ENCODE results near the gene CDC14B. TPM values are rescaled to one million over a fixed set of nuclear protein-coding genes. Genes with fewer than 3 reads are reported as not detected.

The CDC14B gene
- total RNA-seq, 1 donor from 2014 or later = 53.2 TPM

DNA sequence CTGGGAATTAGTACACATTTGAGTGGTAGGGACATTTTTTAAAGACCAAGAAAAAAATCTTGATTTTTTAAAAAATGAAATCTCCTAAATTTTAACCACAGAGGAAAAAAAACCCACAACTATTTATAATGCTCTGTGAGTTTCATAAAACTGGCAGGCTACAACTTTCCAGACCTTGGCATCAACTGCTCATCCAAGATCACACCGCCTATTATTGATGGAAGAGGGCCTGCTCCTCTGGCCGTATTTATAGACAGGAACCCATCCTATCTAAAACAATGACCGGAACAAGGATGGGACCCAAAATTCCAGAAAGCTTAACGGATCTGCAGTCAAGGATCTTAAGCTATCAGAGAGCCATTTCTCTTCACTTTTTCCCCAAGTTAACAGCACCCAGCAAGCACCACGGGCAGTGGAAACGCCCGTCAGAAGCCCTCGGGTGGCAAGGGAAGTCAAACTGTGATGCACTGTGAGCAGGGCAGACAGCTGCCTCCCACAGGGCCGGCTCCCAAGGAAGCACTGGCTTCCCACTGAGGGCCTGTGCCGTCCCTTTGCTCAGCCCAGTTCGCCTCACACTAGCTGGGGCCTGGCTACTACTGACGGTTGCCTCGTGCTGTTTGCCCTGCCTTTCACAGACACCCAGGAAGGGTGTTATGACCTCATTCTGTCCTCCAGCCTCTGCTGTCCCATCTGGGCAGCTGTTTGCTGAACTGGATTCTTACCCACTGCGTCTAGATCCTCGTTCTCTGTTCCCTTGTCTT, 62.8 kb downstream of the CDC14B start:
- no peaks in the 10 kb centered on the region for H3K27me3 Mint-ChIP-seq
- no peak for TF ChIP-seq CTCF (IDR thresholded peaks at IDR 0.05; ENCODE audit: unreplicated experiment)
- peaks cover 6% of the 10 kb centered on the region for H3K36me3 Mint-ChIP-seq (ENCODE audit: insufficient read depth)
- no peak for DNase-seq (ENCODE audit: low spot score, unreplicated experiment)
- H3K4me1 Mint-ChIP-seq (ENCODE audit: low read depth) = peaks cover 19% of the 10 kb centered on the region
- H3K4me3 Mint-ChIP-seq (ENCODE audit: low read depth) = no peak overlapping the region
- no peaks in the 10 kb centered on the region for H3K9me3 Mint-ChIP-seq (ENCODE audit: low read depth)
- H3K27ac Mint-ChIP-seq = no peak overlapping the region

GRCh38 chr9:96555567-96556386, 63.9 kb downstream of the CDC14B start:
- TF ChIP-seq CTCF (IDR thresholded peaks at IDR 0.05; ENCODE audit: unreplicated experiment) = no peak
- DNase-seq (ENCODE audit: low spot score, unreplicated experiment) = no peak
- peaks cover 19% of the 10 kb centered on the region for H3K4me1 Mint-ChIP-seq (ENCODE audit: low read depth)
- no peak overlapping the region for H3K4me3 Mint-ChIP-seq (ENCODE audit: low read depth)
- H3K27me3 Mint-ChIP-seq = no peaks in the 10 kb centered on the region
- H3K27ac Mint-ChIP-seq = peak overlapping the region; percentile 60
- H3K36me3 Mint-ChIP-seq (ENCODE audit: insufficient read depth) = peaks cover 6% of the 10 kb centered on the region
- H3K9me3 Mint-ChIP-seq (ENCODE audit: low read depth) = no peaks in the 10 kb centered on the region

- Mint-ChIP-seq H3K4me3 (ENCODE audit: low read depth) (no peak overlapping the region), H3K27me3 (no peaks in the 10 kb centered on the region), H3K36me3 (ENCODE audit: insufficient read depth) (peaks cover 4% of the 10 kb centered on the region), H3K4me1 (ENCODE audit: low read depth) (peaks cover 19% of the 10 kb centered on the region), H3K9me3 (ENCODE audit: low read depth) (no peaks in the 10 kb centered on the region), H3K27ac (peak overlapping the region; percentile 33)
- TF ChIP-seq CTCF (IDR thresholded peaks at IDR 0.05; ENCODE audit: unreplicated experiment) = no peak
- DNase-seq (ENCODE audit: low spot score, unreplicated experiment) = no peak
Observed at GRCh38 chr9:96554801-96555566, 64.7 kb downstream of the CDC14B start.

DNA sequence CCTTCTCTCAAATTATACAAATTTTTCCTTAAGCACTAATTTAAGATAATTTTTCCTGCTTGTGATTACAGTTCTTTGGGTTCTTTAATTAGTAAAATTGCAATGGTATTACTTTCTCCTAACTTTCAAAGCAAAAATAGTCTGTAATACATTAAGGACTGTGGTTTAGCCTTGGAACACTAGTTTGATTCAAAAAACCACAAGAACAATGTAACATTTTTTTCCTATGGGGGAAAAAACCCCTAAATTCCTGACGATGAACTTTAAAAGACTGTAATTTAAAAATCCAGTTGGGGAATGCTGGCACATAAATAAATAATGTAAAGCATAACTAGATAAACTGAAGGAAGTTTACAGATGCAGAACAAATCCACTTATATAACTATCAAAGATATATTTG, 65.3 kb downstream of the CDC14B start:
- no peaks in the 10 kb centered on the region for H3K9me3 Mint-ChIP-seq (ENCODE audit: low read depth)
- H3K4me1 Mint-ChIP-seq (ENCODE audit: low read depth) = peaks cover 19% of the 10 kb centered on the region
- DNase-seq (ENCODE audit: low spot score, unreplicated experiment) = no peak
- no peaks in the 10 kb centered on the region for H3K27me3 Mint-ChIP-seq
- H3K36me3 Mint-ChIP-seq (ENCODE audit: insufficient read depth) = peaks cover 3% of the 10 kb centered on the region
- no peak for TF ChIP-seq CTCF (IDR thresholded peaks at IDR 0.05; ENCODE audit: unreplicated experiment)
- H3K27ac Mint-ChIP-seq = no peak overlapping the region
- H3K4me3 Mint-ChIP-seq (ENCODE audit: low read depth) = no peak overlapping the region

DNA sequence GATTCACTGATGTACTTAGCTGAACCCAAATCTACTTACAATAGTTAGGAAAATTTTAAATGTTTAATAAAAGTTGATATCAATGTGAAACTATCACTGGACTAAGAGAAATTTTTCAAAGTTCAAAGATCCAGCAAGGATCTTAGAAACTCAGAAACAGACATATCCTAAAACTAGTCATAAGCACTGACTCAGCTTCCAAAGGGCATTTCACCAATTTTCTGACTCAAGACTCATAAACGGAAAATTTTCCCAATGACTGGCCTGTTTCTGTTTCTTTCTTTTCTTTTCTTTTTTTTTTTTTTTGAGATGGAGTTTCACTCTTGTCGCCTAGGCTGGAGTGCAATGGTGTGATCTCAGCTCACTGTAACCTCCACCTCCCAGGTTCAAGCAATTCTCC, 66.6 kb downstream of the CDC14B start:
- Mint-ChIP-seq H3K27me3 (no peaks in the 10 kb centered on the region), H3K4me3 (ENCODE audit: low read depth) (no peak overlapping the region), H3K4me1 (ENCODE audit: low read depth) (peaks cover 19% of the 10 kb centered on the region), H3K9me3 (ENCODE audit: low read depth) (no peaks in the 10 kb centered on the region), H3K36me3 (ENCODE audit: insufficient read depth) (peaks cover 3% of the 10 kb centered on the region), H3K27ac (no peak overlapping the region)
- no peak for DNase-seq (ENCODE audit: low spot score, unreplicated experiment)
- TF ChIP-seq CTCF (IDR thresholded peaks at IDR 0.05; ENCODE audit: unreplicated experiment) = no peak

All from progenitor cell of endocrine pancreas (in vitro differentiated cells).